ENCODE measurements around the gene AHCYL2. TPM values are rescaled to one million over a fixed set of nuclear protein-coding genes. Genes with fewer than 3 reads are reported as not detected.
A peak's percentile ranks its signal among the peaks of the same experiment; 100 is the strongest.

The AHCYL2 gene
- total RNA-seq, 1 experiment from 2014 or later, result 25.6 TPM

DNA sequence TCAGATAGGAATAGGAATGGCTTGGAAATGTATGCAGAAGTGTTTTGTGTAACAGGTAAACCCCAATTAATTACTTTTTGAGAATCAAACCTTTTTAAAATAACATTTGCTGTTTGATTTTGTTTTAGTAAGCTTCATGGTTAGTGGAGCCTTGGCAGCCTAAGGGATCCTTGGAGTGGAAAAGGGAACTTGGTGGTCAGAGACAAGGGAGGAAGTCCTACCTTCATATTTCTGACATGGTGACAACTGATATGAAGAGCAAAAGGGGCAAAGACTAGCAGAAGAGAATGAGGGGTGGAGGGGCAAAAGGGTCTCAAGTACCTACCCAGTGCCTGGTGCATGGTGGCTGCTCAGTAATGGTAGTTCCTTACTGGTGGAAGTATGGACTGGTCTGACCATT is 32.3 kb downstream of the AHCYL2 start (continued):
- TF ChIP-seq NFATC4 (CRISPR knock-in tag; IDR thresholded peaks at IDR 0.05), result no peak
- TF ChIP-seq ZNF121 (CRISPR knock-in tag; IDR thresholded peaks at IDR 0.05), result no peak
- no peak for TF ChIP-seq ESRRA (CRISPR knock-in tag; IDR thresholded peaks at IDR 0.05; ENCODE audit: borderline replicate concordance)
- TF ChIP-seq ZNF219 (CRISPR knock-in tag; IDR thresholded peaks at IDR 0.05; ENCODE audit: borderline replicate concordance), result no peak
- TF ChIP-seq RORB (CRISPR knock-in tag; IDR thresholded peaks at IDR 0.05), result no peak

DNA sequence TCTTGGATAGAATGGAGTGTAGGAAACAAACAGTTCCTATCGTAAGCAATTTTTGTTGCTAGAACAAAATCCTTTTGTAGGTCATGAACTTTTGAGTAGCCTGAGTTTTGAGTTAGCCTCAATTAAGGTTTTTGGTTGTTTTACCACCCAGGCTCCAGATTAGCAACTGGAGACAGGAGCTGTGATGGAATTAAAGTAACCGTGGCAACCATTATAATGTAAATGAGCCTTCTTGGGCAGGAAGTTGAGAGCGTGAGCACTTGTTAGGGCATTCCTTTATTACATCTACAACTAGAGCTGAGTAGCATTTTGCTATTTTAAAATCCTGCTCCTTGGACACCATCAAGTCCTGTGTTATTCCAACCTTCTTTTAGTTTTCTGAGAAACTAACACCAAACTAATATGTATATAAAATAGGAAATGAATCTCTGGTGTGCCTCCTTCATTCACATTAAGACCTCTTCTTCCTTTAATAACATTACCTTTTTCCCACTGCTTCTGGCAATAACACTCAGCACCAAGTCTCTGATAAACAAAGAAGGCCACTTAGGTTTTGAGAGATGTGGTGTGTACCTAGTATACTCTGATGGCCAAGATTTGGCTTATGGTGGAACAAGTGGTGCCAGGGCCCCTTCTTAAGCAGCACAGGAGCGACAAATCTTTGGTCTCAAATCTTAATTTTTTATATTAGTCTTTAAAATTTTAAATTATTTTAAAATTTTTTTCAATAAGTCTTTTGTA is 34.0 kb downstream of the AHCYL2 start:
- ChIA-PET CTCF (interaction anchor here (0.6 to 2.3 kb wide), 6 partner anchors 13 to 92 kb away, joined by 3 to 16 read pairs (median 4); no protein-coding TSS in a partner anchor), POLR2A (interaction anchor here (0.6 to 1.5 kb wide), 2 partner anchors 22 to 33 kb away, joined by 4 to 8 read pairs; partner anchors contain the start of gene AHCYL2)
- no peak for DNase-seq (ENCODE audit: low spot score)
- Mint-ChIP-seq H3K36me3 (no peaks in the 10 kb centered on the region), H3K4me3 (peak overlapping the region; percentile 44), H3K27me3 (ENCODE audit: low read depth) (no peaks in the 10 kb centered on the region), H3K4me1 (peaks cover 62% of the 10 kb centered on the region), H3K9me3 (no peaks in the 10 kb centered on the region), H3K27ac (peak overlapping the region; percentile 96)
- TF ChIP-seq NFE2L1 (CRISPR knock-in tag; IDR thresholded peaks at IDR 0.05) (no peak), FOXJ3 (CRISPR knock-in tag; IDR thresholded peaks at IDR 0.05; ENCODE audit: borderline replicate concordance) (no peak), JUN (CRISPR knock-in tag; IDR thresholded peaks at IDR 0.05) (no peak)
- TF ChIP-seq, protein P1, sequence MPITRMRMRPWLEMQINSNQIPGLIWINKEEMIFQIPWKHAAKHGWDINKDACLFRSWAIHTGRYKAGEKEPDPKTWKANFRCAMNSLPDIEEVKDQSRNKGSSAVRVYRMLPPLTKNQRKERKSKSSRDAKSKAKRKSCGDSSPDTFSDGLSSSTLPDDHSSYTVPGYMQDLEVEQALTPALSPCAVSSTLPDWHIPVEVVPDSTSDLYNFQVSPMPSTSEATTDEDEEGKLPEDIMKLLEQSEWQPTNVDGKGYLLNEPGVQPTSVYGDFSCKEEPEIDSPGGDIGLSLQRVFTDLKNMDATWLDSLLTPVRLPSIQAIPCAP (CRISPR knock-in tag; IDR thresholded peaks at IDR 0.05), result no peak
- peak; percentile 97 for ATAC-seq

DNA sequence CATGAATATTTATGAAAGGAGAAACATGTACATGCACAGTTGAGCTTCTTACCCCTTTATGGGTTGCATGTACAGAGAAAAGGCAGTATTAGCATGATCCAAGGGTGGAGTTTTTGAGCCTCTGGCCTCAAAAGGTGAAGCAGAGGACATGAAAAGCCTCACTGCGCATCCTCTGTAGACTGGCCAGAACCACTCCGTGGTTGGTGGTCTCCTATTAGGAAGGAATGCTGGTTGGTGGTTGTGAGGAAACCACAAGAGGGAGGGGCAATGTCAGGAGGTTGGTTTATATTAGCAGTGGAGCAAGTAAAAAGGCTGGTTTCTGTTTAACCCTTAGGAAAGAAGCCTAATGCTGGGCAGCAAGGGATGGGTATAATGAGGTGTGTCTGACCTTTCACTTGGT is 37.5 kb downstream of the AHCYL2 start:
- Mint-ChIP-seq H3K27ac (no peak overlapping the region; the same call in 1 of the 2 replicates), H3K27me3 (ENCODE audit: low read depth) (no peaks in the 10 kb centered on the region), H3K9me3 (no peaks in the 10 kb centered on the region), H3K4me3 (no peak overlapping the region), H3K4me1 (peaks cover 46% of the 10 kb centered on the region), H3K36me3 (no peaks in the 10 kb centered on the region)
- TF ChIP-seq JAZF1 (CRISPR knock-in tag; IDR thresholded peaks at IDR 0.05) (no peak), IRF2 (CRISPR knock-in tag; IDR thresholded peaks at IDR 0.05; ENCODE audit: borderline replicate concordance, low read depth) (no peak), TEAD1 (CRISPR knock-in tag; IDR thresholded peaks at IDR 0.05) (no peak), HMGA2 (CRISPR knock-in tag; IDR thresholded peaks at IDR 0.05) (no peak), PRRX2 (CRISPR knock-in tag; IDR thresholded peaks at IDR 0.05) (no peak), GABPB1 (CRISPR knock-in tag; IDR thresholded peaks at IDR 0.05) (no peak), NFE2L1 (CRISPR knock-in tag; IDR thresholded peaks at IDR 0.05) (no peak)
- TF ChIP-seq, protein P2, sequence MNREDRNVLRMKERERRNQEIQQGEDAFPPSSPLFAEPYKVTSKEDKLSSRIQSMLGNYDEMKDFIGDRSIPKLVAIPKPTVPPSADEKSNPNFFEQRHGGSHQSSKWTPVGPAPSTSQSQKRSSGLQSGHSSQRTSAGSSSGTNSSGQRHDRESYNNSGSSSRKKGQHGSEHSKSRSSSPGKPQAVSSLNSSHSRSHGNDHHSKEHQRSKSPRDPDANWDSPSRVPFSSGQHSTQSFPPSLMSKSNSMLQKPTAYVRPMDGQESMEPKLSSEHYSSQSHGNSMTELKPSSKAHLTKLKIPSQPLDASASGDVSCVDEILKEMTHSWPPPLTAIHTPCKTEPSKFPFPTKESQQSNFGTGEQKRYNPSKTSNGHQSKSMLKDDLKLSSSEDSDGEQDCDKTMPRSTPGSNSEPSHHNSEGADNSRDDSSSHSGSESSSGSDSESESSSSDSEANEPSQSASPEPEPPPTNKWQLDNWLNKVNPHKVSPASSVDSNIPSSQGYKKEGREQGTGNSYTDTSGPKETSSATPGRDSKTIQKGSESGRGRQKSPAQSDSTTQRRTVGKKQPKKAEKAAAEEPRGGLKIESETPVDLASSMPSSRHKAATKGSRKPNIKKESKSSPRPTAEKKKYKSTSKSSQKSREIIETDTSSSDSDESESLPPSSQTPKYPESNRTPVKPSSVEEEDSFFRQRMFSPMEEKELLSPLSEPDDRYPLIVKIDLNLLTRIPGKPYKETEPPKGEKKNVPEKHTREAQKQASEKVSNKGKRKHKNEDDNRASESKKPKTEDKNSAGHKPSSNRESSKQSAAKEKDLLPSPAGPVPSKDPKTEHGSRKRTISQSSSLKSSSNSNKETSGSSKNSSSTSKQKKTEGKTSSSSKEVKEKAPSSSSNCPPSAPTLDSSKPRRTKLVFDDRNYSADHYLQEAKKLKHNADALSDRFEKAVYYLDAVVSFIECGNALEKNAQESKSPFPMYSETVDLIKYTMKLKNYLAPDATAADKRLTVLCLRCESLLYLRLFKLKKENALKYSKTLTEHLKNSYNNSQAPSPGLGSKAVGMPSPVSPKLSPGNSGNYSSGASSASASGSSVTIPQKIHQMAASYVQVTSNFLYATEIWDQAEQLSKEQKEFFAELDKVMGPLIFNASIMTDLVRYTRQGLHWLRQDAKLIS (CRISPR knock-in tag; IDR thresholded peaks at IDR 0.05; ENCODE audit: borderline replicate concordance), result no peak
- TF ChIP-seq, protein P3, sequence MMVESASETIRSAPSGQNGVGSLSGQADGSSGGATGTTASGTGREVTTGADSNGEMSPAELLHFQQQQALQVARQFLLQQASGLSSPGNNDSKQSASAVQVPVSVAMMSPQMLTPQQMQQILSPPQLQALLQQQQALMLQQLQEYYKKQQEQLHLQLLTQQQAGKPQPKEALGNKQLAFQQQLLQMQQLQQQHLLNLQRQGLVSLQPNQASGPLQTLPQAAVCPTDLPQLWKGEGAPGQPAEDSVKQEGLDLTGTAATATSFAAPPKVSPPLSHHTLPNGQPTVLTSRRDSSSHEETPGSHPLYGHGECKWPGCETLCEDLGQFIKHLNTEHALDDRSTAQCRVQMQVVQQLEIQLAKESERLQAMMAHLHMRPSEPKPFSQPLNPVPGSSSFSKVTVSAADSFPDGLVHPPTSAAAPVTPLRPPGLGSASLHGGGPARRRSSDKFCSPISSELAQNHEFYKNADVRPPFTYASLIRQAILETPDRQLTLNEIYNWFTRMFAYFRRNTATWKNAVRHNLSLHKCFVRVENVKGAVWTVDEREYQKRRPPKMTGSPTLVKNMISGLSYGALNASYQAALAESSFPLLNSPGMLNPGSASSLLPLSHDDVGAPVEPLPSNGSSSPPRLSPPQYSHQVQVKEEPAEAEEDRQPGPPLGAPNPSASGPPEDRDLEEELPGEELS (CRISPR knock-in tag; IDR thresholded peaks at IDR 0.05), result no peak
- TF ChIP-seq, protein P4, sequence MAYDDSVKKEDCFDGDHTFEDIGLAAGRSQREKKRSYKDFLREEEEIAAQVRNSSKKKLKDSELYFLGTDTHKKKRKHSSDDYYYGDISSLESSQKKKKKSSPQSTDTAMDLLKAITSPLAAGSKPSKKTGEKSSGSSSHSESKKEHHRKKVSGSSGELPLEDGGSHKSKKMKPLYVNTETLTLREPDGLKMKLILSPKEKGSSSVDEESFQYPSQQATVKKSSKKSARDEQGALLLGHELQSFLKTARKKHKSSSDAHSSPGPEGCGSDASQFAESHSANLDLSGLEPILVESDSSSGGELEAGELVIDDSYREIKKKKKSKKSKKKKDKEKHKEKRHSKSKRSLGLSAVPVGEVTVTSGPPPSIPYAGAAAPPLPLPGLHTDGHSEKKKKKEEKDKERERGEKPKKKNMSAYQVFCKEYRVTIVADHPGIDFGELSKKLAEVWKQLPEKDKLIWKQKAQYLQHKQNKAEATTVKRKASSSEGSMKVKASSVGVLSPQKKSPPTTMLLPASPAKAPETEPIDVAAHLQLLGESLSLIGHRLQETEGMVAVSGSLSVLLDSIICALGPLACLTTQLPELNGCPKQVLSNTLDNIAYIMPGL (CRISPR knock-in tag; IDR thresholded peaks at IDR 0.05), result no peak
- TF ChIP-seq, protein P5, sequence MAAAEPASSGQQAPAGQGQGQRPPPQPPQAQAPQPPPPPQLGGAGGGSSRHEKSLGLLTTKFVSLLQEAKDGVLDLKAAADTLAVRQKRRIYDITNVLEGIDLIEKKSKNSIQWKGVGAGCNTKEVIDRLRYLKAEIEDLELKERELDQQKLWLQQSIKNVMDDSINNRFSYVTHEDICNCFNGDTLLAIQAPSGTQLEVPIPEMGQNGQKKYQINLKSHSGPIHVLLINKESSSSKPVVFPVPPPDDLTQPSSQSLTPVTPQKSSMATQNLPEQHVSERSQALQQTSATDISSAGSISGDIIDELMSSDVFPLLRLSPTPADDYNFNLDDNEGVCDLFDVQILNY (CRISPR knock-in tag; IDR thresholded peaks at IDR 0.05), result no peak
- TF ChIP-seq, protein P6, sequence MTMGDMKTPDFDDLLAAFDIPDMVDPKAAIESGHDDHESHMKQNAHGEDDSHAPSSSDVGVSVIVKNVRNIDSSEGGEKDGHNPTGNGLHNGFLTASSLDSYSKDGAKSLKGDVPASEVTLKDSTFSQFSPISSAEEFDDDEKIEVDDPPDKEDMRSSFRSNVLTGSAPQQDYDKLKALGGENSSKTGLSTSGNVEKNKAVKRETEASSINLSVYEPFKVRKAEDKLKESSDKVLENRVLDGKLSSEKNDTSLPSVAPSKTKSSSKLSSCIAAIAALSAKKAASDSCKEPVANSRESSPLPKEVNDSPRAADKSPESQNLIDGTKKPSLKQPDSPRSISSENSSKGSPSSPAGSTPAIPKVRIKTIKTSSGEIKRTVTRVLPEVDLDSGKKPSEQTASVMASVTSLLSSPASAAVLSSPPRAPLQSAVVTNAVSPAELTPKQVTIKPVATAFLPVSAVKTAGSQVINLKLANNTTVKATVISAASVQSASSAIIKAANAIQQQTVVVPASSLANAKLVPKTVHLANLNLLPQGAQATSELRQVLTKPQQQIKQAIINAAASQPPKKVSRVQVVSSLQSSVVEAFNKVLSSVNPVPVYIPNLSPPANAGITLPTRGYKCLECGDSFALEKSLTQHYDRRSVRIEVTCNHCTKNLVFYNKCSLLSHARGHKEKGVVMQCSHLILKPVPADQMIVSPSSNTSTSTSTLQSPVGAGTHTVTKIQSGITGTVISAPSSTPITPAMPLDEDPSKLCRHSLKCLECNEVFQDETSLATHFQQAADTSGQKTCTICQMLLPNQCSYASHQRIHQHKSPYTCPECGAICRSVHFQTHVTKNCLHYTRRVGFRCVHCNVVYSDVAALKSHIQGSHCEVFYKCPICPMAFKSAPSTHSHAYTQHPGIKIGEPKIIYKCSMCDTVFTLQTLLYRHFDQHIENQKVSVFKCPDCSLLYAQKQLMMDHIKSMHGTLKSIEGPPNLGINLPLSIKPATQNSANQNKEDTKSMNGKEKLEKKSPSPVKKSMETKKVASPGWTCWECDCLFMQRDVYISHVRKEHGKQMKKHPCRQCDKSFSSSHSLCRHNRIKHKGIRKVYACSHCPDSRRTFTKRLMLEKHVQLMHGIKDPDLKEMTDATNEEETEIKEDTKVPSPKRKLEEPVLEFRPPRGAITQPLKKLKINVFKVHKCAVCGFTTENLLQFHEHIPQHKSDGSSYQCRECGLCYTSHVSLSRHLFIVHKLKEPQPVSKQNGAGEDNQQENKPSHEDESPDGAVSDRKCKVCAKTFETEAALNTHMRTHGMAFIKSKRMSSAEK (CRISPR knock-in tag; IDR thresholded peaks at IDR 0.05; ENCODE audit: borderline replicate concordance), result no peak
- ATAC-seq (no peak), DNase-seq (ENCODE audit: low spot score) (no peak)
- ChIA-PET CTCF (interaction anchor here (3.2 kb wide), 1 partner anchor 44 kb away, joined by 12 read pairs; no protein-coding TSS in a partner anchor), POLR2A (no interaction called here)
